HG03039 (cell line): ENCODE measurements around the gene CRYZL1.

Experiments
- ATAC-seq: cut with Tn5 transposase; IDR thresholded peaks from one replicate; pipeline ENCODE4 v1.9.1; 2021; ENCODE audit warnings: mild to moderate bottlenecking, moderate library complexity; ENCODE audit not compliant: unreplicated experiment

CRYZL1 gene

DNA sequence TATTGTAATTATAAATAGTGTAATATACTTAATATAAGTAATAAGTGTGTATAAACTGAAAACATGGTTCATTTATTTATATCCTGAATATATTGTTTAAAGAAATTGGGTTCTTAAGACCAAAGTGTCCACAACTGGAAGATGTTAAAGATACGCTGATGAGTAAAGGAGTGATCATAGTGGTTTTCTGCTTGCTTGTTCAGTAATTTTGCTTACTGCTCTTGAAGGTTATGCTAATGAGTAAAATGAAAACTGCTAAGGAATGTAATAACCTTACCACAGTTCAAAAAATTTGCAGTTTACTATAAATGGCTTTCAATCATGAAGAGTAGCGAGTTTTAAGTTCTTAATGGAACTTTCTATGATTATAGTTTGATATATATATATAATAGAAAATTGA is 75.0 kb downstream of the CRYZL1 start:
- ATAC-seq = no peak

DNA sequence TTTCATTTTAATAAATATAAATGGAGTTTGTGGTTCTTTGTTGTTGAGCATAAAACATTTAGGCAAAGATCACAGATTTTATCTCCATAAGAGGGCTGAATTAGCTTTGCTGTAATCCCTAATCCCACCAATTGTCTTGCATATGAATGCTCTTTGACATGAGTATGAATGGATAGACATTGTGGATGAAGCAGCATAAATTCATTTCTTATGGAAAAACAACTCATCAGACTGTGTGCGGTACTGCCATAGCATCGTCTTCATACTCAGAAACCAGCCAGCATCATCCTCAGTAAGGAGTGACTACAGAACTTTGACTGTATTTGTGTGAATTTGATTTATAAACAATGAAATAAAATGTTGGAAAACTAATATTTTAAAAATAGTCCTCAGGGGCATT is 79.2 kb downstream of the CRYZL1 start:
- no peak for ATAC-seq

DNA sequence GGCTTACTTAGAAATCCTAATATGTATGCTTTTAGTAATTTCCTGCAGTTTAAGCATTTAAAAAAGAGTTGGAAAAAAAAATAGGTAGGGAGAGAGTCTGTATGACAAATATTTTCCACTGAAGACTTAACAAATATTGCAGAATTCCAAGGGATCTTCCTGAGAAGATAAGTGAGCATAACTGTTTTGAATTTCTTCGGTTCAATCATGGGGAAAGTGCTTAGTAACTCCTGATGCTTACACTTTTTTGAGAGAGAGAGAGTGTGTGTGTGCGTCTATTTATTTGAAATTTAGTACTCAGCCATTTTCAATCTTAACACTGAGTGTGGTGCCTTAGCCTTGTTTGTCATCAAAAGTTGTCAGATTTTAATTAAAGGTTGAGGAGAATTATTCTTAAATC is 80.2 kb downstream of the CRYZL1 start:
- ATAC-seq = no peak

DNA sequence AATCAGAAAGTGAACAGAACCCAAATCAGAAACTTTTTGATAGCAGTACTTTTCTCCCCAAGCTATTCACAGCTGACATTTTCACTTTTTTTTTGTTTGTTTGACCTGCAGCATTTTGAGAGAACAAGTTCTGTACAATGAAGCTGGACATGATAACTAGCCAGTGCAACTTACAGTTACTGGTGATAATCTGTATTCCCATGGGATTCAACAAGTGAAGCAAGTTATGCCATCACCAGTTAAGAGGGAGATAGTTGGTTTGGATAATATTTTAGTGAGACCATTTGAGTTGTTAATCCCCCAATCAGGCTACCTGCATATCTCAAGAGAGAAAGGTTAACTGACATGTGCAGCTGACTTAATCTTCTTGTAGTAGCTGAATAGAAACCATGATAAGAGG is 80.6 kb downstream of the CRYZL1 start:
- ATAC-seq = no peak

DNA sequence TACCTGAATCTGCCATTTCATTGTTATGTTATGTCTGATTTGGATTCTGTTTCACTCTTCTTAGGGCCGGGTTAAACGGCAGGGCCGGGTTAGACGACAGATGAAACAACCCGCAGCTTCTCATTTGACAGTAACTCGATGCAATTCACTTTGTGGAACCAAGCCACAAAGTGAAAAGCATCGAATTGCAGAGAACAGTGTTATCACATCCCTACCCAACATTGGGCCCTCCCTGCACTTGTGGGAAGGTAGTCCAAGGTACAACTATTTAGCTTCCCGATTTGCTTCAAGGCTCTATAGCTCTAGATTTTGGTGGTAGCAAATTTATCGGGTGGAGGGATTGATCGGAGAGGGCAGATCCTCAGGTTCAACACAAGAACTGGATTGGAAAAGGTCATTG is 81.7 kb downstream of the CRYZL1 start:
- no peak for ATAC-seq

DNA sequence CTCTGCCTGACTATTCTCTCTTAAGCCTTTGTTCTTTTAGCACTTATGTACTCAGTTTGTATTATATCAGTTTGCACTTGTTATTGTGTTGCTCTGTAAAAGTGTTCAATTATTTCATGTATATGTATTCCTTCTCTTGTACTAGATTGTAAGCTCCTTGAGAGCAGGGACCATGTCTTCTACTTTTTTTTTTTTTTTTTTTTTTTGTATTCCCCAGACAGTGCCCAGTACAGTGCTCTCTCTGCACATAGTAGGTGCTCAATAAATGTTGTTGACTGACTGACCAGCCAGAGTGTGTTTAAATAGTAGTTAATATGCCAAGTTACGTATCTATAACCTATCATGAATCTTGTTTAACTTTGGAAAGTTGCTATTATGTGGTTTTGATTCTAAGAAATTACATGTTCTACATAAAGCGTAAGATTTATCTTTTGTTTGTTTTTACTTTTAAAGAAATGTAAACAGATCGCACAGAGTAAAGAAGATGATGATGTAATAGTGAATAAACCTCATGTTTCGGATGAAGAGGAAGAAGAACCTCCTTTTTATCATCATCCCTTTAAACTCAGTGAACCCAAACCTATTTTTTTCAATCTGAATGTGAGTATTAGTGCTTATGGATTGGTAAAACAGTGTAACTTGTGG is 82.6 kb downstream of the CRYZL1 start:
- no peak for ATAC-seq

DNA sequence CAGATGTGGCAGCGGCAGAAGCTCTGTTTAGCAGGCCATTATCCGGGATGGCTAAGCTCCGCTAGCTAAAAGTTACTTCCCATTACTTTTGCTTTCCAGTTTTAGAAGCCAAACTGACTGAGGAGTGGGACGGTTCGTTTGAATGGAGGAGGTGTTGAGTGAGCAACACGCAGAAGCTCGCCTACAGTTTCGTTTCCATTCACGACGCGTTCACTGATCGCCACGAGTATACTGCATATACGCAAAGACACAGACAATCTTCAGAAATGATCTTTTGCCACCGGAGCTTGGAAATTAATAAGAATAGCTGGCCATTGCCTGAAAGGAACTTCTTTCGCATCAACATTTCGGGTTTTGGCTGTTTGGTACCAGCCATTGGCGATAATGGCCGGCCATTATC is 84.1 kb downstream of the CRYZL1 start:
- no peak for ATAC-seq

DNA sequence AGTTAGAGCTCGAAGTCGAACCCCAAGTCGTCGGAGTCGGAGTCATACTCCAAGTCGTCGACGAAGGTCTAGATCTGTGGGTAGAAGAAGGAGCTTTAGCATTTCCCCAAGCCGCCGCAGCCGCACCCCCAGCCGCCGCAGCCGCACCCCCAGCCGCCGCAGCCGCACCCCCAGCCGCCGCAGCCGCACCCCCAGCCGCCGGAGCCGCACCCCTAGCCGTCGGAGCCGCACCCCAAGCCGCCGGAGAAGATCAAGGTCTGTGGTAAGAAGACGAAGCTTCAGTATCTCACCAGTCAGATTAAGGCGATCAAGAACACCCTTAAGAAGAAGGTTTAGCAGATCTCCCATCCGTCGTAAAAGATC is 86.6 kb downstream of the CRYZL1 start:
- no peak for ATAC-seq

DNA sequence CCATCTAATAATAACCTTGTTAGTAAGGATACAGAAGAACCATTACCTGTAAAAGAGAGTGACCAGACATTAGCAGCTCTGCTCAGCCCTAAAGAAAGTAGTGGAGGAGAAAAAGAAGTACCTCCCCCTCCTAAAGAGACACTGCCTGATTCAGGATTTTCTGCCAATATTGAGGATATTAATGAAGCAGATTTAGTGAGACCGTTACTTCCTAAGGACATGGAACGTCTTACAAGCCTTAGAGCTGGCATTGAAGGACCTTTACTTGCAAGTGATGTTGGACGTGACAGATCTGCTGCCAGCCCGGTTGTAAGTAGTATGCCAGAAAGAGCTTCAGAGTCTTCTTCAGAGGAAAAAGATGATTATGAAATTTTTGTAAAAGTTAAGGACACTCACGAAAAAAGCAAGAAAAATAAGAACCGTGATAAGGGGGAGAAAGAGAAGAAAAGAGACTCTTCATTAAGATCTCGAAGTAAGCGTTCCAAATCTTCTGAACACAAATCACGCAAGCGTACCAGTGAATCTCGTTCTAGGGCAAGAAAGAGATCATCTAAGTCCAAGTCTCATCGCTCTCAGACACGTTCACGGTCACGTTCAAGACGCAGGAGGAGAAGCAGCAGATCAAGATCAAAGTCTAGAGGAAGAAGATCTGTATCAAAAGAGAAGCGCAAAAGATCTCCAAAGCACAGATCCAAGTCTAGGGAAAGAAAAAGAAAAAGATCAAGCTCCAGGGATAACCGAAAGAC is 87.1 kb downstream of the CRYZL1 start:
- no peak for ATAC-seq

DNA sequence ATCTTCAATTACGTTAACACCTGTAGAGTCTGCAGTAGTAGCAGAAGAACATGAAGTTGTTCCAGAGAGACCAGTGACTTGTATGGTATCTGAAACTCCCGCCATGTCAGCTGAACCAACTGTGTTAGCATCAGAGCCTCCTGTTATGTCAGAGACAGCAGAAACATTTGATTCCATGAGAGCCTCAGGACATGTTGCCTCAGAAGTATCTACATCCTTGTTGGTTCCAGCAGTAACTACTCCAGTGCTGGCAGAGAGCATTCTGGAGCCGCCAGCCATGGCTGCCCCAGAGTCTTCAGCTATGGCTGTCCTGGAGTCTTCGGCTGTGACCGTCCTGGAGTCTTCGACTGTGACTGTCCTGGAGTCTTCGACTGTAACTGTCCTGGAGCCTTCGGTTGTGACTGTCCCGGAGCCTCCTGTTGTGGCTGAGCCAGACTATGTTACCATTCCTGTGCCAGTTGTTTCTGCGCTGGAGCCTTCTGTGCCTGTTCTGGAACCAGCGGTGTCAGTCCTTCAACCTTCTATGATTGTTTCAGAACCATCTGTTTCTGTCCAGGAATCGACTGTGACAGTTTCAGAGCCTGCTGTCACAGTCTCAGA is 88.4 kb downstream of the CRYZL1 start:
- ATAC-seq = no peak

DNA sequence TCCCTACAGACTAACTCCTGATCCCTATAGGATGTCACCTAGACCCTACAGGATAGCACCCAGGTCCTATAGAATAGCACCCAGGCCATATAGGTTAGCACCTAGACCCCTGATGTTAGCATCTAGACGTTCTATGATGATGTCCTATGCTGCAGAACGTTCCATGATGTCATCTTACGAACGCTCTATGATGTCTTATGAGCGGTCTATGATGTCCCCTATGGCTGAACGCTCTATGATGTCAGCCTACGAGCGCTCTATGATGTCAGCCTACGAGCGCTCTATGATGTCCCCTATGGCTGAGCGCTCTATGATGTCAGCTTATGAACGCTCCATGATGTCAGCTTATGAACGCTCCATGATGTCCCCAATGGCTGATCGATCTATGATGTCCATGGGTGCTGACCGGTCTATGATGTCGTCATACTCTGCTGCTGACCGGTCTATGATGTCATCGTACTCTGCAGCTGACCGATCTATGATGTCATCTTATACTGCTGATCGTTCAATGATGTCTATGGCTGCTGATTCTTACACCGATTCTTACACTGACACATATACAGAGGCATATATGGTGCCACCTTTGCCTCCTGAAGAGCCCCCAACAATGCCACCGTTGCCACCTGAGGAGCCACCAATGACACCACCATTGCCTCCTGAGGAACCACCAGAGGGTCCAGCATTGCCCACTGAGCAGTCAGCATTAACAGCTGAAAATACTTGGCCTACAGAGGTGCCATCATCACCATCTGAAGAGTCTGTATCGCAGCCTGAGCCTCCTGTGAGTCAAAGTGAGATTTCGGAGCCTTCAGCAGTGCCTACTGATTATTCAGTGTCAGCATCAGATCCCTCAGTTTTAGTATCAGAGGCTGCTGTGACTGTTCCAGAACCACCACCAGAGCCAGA is 89.2 kb downstream of the CRYZL1 start:
- ATAC-seq = no peak

DNA sequence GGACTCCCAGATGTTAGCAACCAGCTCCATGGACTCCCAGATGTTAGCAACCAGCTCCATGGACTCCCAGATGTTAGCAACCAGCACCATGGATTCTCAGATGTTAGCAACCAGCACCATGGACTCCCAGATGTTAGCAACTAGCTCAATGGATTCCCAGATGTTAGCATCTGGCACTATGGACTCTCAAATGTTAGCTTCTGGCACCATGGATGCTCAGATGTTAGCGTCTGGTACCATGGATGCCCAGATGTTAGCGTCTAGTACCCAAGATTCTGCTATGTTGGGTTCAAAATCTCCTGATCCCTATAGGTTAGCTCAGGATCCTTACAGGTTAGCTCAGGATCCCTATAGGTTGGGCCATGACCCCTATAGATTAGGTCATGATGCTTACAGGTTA is 89.9 kb downstream of the CRYZL1 start:
- no peak for ATAC-seq

DNA sequence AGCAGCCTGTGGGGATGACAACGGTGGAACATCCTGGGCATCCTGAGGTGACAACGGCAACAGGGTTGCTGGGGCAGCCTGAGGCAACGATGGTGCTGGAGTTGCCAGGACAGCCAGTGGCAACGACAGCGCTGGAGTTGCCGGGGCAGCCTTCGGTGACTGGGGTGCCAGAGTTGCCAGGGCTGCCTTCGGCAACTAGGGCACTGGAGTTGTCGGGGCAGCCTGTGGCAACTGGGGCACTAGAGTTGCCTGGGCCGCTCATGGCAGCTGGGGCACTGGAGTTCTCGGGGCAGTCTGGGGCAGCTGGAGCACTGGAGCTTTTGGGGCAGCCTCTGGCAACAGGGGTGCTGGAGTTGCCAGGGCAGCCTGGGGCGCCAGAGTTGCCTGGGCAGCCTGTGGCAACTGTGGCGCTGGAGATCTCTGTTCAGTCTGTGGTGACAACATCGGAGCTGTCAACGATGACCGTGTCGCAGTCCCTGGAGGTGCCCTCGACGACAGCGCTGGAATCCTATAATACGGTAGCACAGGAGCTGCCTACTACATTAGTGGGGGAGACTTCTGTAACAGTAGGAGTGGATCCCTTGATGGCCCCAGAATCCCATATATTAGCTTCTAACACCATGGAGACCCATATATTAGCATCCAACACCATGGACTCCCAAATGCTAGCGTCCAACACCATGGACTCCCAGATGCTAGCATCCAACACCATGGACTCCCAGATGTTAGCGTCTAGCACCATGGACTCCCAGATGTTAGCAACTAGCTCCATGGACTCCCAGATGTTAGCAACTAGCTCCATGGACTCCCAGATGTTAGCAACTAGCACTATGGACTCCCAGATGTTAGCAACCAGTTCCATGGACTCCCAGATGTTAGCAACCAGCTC is 90.5 kb downstream of the CRYZL1 start:
- no peak for ATAC-seq

DNA sequence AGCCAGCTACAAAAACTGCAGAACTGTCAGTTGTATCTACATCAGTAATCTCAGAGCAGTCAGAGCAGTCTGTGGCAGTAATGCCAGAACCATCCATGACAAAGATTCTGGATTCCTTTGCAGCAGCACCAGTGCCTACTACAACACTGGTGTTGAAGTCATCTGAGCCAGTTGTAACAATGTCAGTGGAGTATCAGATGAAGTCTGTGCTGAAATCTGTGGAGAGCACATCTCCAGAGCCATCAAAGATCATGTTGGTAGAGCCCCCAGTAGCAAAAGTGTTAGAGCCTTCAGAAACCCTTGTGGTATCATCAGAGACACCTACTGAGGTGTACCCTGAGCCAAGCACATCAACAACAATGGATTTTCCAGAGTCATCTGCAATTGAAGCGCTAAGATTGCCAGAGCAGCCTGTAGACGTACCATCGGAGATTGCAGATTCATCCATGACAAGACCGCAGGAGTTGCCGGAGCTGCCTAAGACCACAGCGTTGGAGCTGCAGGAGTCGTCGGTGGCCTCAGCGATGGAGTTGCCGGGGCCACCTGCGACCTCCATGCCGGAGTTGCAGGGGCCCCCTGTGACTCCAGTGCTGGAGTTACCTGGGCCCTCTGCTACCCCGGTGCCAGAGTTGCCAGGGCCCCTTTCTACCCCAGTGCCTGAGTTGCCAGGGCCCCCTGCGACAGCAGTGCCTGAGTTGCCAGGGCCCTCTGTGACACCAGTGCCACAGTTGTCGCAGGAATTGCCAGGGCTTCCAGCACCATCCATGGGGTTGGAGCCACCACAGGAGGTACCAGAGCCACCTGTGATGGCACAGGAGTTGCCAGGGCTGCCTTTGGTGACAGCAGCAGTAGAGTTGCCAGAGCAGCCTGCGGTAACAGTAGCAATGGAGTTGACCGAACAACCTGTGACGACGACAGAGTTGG is 91.4 kb downstream of the CRYZL1 start:
- no peak for ATAC-seq

DNA sequence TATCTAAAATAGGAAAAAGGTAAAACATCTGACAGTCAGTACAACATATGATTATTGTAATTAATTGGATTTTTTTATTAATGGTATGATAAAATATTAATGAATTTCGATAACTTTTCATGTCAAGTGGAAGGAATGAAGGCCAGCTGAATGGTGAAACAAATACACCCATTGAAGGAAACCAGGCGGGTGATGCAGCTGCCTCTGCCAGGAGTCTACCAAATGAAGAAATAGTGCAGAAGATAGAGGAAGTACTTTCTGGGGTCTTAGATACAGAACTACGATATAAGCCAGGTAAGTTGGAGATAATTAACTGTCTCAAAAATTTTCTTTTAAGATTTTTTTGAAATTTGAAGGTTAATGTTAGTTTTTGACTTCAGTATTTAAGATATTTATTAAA is 95.5 kb downstream of the CRYZL1 start:
- no peak for ATAC-seq

DNA sequence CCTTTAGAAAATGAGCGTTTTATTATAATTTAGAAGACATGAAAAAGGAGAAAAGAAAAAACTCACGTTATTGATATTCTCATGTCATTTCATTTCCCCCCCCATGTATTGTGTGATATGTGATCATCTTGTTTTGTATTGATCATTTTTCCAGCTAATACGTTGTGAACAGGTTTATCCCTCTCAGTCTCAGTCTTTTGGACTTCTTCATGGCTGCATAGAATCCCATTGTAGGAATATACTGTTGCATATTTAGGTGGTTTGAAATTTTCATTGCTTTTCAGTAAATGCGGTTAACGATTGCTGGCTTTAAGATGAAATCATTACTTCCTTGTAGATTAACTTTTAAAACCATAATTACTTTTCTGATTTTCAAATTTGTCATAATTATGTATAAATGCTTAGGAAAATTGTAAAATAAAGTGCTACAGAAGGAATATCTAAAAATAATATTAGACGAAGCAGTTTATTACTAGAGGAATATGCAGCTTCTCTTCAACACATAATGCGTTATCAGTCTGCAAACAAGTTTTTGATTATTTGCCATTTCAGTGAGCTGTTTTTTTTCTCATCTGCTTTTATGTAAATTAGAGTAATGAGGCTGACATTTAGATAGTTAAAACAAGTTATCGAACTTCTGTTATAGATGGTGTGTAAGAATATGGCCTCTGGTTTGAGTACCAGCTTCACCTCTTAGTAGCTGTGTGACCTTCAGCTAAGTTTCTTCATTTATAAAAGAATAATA is 96.9 kb downstream of the CRYZL1 start:
- no peak for ATAC-seq

DNA sequence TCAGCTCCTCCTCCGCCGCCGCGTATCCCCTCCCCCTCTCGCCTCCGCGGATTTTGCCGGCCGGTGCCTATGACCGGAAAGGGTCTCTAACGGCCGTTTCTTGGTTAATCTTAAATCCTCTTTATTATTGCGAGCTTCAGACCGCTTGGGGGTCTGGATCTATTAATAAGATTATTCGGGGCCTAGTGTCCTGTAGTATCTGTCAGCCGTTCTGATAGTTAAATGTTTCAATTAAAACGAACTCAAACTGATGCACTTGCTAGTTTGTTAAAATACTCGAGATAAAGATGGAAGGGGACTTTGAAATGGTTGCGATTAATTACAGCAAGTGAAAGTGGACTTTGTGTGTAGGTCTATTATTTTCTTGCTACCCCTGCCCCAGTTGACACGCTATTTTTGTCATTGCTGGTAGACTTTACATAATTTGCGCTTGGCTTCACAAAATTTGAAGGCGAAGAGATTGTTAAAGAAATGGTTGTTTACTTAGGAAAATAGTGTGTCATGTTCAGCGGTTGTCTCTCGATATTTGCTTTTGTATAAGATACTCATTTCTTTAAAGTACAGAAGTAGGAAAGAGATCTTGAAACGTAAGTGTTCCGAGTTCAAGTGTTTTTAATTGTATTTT is 97.9 kb downstream of the CRYZL1 start:
- ATAC-seq = no peak
